GM18861 (cell line): Measurements from ENCODE around the gene TGM1.
A peak's percentile ranks its signal among the peaks of the same experiment; 100 is the strongest.
"Not testable (repeated sequence)": the region's sequence is repeated elsewhere in the genome, so short reads cannot be mapped to it uniquely, and the experiment has no call there.

Experiments
- ATAC-seq: cut with Tn5 transposase; IDR thresholded peaks from one replicate; pipeline ENCODE4 v1.9.1; 2021; ENCODE audit not compliant: unreplicated experiment

The TGM1 gene

DNA sequence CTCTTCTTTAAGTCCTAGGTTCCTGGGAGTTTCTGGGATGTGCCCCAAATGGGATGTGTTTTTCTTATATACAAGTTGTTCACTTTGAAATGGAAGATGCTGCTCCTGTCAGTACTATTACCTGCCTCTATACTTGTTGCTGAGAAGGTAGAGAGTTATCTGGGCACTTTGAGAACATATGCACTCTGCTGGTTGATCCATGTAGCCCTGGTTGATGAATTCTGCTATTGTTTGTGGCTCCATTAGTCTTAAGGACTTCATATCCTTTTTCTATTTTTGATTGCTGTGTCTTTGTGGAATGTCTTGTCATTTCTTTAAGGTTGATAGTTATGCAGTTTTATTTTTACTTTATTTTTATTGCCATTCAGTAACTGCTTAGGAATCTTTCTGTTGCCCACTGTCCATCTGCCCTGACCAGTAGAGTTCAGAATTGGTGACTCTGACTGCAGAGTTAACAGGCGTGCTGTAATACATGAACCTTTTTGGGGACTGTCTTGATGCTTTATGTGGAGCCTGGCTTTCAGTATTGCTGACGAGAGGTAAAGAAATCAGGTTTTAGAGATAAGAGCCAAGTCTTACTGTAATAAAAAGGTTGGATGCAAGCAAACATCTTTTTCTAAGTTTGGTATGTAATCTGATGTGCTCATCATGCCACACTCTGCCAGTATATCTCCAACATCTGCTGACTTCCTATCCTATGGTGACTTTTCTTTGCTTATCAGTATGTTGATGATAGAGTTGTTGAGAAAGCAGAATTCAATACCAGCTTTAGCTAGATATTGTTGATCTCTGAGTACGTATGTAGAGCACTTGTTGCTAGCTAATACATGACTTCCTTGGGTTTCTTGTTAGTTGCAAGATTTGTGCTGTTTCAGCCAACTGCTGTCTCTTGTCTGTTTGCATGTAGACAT is 28.6 kb downstream of the TGM1 start:
- no peak for ATAC-seq

- ATAC-seq, result no peak
Measured at GRCh38 chr14:24233538-24233866, 29.5 kb downstream of the TGM1 start.

- peak; percentile 33 for ATAC-seq
Measured at GRCh38 chr14:24232645-24233537, 30.1 kb downstream of the TGM1 start, which contains the start of gene GMPR2. GMPR2 (plus strand) TSS chr14:24232929; CDS start chr14:24233254, 325 bp downstream.

DNA sequence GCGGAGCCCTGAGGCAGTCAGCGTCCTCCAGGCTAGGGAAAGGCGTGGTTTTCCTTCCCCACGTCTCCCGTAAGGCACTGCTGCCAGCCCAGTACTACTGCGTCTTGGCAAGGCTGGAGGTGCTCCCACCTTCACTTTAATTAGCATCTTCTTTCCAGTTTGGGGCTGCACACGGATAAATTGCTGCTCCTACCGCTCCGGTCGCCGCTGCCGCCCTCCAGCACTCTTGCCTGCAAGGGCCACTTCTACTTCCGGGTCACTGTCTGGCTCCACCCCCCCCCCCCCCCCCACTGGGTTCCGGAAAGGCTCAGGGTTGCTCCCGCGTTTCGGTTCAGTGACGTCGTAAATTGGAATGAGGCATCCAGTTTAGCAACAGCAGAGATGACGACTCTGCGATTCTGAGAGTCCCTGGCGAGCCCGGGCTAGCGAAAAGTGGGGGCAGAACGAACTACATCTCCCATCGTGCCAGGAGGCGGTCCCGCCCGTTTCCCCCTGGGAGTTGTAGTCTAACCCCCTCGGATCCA is 30.8 kb downstream of the TGM1 start, which contains the start of gene NEDD8:
Gene NEDD8 (minus strand): TSS at position 247 of the 524 bp plus-strand sequence. CDS start 100 bp downstream, at position 147.
- ATAC-seq, result peak; percentile 58

DNA sequence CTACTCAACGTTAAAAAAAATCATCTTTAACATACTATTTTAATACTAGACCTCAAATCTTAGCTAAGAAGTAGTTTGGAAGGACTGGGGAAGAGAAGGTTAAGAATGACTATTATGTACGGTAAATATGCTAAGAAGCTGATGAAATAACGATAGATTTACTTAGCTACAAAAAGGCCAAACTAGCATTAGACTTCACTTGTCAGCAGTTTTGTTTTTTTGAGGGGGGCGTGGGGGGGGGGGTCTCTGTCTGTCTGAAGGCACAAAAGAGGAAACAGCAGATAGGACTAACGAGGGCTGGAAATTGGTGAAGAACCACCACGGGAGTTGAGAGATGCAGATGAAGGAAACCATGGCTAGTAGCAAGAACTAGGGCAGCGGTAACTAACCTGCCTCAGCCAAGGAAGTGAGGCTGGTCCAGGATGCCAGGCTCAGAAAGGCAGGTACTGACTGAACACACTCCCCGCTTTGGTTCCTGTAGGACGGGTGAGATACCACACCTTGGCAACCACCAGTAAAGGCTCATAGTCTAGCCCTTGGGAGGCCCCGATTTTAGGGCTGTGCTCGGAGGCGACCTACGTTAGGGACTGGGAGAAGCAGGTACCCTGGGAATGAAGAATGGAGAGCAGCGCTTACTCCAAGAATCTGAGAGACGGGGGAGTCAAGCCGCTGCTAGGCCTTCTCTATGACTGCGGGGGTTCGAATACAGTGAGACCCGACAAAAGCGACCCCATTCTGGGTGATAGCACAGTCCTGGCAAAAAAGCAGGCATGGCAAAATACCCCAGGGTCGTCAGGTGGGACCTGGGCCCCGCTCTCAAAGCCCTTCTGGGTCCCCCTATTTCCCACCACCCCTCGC is 31.5 kb downstream of the TGM1 start:
- ATAC-seq, result no peak

DNA sequence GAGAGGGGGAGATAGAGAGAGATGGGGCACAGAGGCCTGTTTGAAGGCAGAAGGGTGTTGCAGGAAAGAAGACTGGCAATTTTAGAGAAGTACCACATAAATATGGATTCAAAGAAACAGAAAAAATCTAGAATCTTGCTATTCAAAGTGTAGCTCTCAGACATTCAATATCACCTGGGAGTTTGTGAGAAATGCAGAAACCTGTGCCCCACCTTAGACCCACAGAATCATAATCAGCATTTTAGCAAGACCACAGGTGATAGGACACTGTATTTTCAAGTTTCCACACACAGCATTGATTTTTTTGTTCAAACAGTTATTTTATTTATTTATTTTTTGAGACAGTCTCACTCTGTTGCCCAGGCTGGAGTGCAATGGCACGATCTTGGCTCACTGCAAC is 34.1 kb downstream of the TGM1 start:
- ATAC-seq, result no peak

DNA sequence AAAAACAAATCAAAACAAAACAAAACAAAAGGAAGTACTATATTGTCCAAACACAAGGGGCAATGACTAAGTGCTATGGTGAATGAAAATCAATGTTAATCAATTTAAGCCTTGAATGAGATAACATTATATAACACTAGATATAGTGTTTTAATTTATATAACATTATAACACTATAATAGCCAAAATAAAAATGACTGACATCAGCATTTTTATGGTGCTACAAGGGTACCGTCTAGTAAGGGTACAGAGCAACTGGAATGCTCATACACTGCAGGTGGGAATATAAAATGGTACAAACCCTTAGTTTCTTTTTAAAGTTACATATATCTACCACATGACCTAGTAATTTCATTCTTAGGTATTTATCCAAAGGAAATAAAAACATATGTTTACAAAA is 36.5 kb downstream of the TGM1 start:
- ATAC-seq, result no peak

GRCh38 chr14:24224618-24225071 is 38.3 kb downstream of the TGM1 start:
- no peak for ATAC-seq

DNA sequence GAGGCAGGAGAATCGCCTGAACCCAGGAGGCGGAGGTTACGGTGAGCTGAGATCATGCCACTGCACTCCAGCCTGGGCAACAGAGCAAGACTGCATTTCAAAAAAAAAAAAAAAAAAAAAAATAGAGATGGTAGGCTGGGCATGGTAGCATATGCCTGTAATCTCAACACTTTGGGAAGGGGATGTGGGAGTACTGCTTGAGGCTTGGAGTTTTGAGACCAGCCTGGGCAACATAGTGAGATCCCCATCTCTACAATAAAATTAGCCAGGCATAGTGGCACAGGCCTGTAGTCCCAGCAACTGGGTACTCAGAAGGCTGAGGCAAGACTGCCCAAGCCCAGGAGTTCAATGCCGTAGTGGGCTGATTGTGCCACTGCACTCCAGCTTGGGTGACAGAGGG is 40.0 kb downstream of the TGM1 start:
- ATAC-seq, result not testable (repeated sequence)

DNA sequence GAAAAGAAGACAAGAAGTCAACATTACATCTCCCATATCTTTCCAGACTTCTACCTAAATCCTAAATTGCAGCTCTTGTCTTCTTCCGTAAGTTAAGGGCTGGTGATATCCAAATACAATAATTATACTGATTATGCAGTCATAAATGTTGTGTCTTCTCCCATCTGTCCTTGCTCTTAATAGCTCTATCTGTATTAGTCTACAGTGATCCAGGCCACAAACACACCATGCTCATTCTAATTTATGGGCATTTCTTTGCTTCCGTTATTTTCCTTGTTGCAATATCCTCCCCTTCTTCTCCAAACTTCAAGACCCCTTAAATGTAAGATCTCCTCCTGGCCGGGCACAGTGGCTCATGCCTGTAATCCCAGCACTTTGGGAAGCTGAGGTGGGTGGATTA is 43.5 kb downstream of the TGM1 start:
- ATAC-seq, result no peak

DNA sequence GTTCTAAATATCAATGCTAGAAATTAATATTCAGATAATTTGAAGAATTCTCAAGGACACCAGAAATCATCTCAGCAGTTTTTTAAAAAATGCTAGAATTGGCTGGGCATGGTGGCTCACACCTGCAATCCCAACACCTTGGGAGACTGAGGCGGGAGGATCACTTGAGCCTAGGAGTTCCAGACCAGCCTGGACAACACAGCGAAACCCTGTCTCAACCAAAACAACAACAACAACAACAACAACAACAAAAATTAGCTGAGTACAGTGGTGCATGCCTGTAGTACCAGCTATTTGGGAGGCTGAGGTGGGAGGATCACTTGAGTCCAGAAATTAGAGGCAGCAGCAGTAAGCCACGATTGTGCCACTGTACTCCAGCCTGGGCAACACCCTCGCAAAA is 43.9 kb downstream of the TGM1 start:
- ATAC-seq, result no peak

DNA sequence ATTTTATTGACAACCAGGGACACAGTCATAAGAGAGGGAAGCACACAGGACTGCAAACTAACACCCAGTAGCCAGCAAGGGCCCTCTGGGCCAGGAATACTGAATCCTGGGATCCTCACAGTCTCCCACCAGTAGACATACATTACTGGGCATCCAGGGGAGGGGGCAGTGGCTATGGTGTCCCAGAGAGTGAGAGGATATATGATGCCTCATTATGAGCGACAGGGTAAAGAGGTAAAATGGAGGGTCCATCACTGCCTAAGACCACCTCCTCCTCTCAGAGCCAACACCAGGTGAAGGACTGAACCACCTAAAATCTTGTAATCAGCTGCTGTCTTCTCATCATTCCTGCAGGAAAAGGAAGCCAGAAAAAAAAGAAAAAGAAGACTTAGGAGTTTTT is 46.1 kb downstream of the TGM1 start:
- ATAC-seq, result not testable (repeated sequence)

DNA sequence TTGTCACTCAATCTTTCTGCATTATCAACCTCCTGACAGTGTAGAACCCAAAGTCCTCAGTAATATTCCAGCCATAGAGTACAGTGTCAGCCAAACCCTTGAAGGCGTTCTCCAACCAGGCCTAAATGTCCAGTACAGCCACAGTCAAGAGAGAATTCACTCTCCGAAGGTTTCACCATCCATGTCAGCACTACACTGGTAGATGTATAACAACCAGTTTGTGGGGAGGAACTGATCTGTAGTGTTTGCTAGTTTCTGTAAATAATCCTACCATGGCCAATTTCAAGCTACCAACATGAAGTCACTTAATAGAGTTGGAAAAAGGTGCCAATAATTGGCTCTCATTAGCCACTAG is 46.7 kb downstream of the TGM1 start:
- ATAC-seq, result no peak

DNA sequence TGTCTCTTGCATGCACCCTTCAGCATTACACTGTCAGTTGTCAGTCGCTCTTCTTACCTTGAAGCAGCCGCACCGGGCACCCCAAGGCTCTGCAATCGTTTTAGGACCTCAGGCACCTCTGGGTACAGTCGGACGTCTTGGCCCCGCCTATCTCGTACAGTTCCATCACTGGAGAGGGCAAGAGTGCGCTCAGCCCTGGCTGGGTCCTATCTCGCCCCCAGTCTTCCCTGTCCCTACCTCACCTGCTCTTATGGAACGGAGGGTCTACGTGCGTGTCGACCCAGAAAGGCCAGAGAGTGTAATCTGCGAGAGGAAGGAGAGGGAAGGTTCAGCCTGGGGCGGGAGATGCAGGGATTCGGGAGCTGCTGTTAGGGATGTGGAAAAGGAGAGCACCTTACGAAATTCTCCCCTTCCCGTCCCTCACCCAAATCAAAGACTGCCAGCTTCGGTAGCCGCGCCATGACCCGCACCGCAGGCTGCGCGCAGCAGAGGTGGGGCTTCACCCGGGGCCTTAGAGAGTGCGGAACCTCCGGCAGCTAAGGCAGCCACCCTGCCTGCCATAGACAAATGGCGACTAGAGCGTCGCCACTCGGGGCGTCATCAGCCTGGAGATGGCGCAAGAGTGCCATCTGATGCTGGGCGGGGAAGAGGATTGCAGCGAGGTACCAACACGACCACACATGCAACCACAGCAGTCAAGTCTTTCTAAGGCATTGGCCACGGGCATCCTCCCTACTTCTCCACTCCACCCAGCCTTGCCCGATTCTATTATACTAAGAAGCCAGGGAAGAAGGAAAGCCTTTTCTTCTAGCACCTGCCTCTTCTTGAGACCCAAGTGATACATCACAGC is 47.3 kb downstream of the TGM1 start, which contains the start of gene MDP1:
Gene MDP1 (minus strand): TSS at position 572 of the 850 bp plus-strand sequence. CDS start 111 bp downstream, at position 461.
- peak; percentile 61 for ATAC-seq

DNA sequence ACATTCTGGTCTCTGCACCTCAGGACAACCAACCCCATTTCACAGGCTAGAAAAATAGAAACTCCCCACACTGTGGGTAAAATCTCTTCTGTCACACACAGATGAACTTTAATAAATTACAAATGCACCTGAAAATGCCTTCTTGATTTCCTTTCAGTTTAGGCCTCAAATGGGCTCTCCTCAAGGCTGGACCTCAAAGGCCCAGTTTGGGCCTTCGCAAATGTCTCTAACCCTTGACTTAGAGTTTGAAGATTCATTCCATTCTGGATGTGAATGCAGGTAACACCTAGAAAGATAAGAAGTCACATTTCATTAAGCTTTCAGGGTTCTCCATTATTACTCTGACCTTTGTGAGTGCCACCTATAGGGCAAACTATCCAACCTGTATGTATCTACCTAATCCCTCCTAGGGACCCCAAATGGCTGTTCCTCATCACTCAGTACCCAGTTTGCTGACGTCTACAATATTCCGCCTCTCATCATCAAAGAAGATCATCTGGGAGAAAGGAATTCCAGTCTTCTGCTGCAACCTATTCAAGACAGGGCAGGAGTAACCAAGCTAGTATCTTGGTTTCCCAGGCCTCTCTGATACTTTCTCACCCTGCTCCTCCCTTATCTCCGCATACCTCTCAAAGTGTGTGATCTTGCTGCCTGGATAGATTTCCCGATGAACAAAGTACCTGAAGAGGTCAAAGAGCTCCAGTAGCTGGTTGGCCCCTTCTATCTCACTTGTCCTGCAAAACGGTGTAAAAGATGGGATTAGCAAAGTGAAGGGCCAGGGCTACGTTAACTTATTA is 48.9 kb downstream of the TGM1 start:
- no peak for ATAC-seq

- peak; percentile 68 for ATAC-seq
Measured at GRCh38 chr14:24212924-24213865, 49.8 kb downstream of the TGM1 start, which contains the start of gene CHMP4A. CHMP4A (minus strand) TSS chr14:24213488; CDS start chr14:24213439, 49 bp downstream.

DNA sequence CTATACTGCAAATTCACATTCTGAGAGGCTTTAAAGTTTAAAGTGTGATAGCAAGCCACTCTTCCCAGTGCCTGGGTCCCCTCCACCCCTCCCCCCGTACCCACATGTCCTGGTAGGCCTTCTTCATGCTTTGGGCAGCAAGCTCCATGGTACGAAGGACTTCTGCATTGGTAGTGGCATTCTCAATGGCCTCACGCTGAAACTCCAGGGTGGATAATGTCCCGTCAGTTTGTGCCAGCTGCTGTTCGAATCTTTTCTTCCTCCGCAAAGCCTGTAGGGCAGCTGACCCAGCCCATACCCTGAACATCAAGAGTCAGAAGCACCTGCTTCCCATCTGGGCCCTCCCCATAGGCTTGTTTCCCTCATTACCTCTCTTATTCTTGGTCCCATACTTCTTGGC is 51.7 kb downstream of the TGM1 start:
- no peak for ATAC-seq
